Activated T-cell treated with anti-CD3 and anti-CD28 coated beads, Interleukin-2, amount 50 U/mL, for 72 hours (primary cell): ENCODE measurements around the gene FNBP1. TPM values are rescaled to one million over a fixed set of nuclear protein-coding genes. Genes with fewer than 3 reads are reported as not detected.

Source experiments
- ATAC-seq, 2 donors: fragments of 150-1000 bp; cut with Tn5 transposase; replicated peaks in 1 of 2; 2 replicates each; pipeline ENCODE4 v1.10.0; 2021; ENCODE audit warnings: moderate library complexity in 2 of 2, mild to moderate bottlenecking in 1 of 2
- DNase-seq, 2 donors: peaks; one replicate each; pipeline ENCODE4 v3.0.0; 2021 to 2022; ENCODE audit warnings: mixed read lengths in 1 of 2
- H3K27ac Mint-ChIP-seq: one replicate; pipeline ENCODE4 v1.8.0; 2022; ENCODE audit warnings: mild to moderate bottlenecking, moderate library complexity, mixed read lengths
- H3K27me3 Mint-ChIP-seq: one replicate; pipeline ENCODE4 v1.8.0; 2022; ENCODE audit warnings: low read depth, mixed read lengths
- H3K36me3 Mint-ChIP-seq, 2 donors: one replicate each; pipeline ENCODE4 v1.8.0; 2022; ENCODE audit warnings: mixed read lengths in 2 of 2, mild to moderate bottlenecking in 1 of 2; ENCODE audit not compliant: insufficient read depth in 2 of 2
- H3K4me1 Mint-ChIP-seq: one replicate; pipeline ENCODE4 v1.8.0; 2022; ENCODE audit warnings: low read depth, mixed read lengths
- H3K4me3 Mint-ChIP-seq, 2 donors: one replicate each; pipeline ENCODE4 v1.8.0; 2022; ENCODE audit warnings: mild to moderate bottlenecking in 2 of 2, mixed read lengths in 2 of 2, moderate library complexity in 2 of 2
- H3K9me3 Mint-ChIP-seq, 2 donors: one replicate each; pipeline ENCODE4 v1.8.0; 2022; ENCODE audit warnings: mixed read lengths in 2 of 2
- total RNA-seq, 2 donors: library from RNA; stranded (reverse); gene quantifications; one replicate each; pipeline ENCODE4 v1.2.3, GENCODE V29; 2022

Gene FNBP1
- total RNA-seq, 2 donors from 2014 or later: 301 to 323 TPM

GRCh38 chr9:129857207-129857606, 185.8 kb downstream of the FNBP1 start:
- no peaks in the 10 kb centered on the region for H3K9me3 Mint-ChIP-seq
- ATAC-seq (no peak), DNase-seq (no peak)
- no peak overlapping the region for H3K4me3 Mint-ChIP-seq
- peaks cover 17 to 30% of the 10 kb centered on the region in 2 donors for H3K36me3 Mint-ChIP-seq
- H3K27ac Mint-ChIP-seq: peak overlapping the region; percentile 87
- H3K27me3 Mint-ChIP-seq: no peaks in the 10 kb centered on the region
- peaks cover 65% of the 10 kb centered on the region for H3K4me1 Mint-ChIP-seq

- Mint-ChIP-seq H3K27ac (peak overlapping the region; percentile 88), H3K9me3 (no peaks in the 10 kb centered on the region), H3K4me1 (peaks cover 47% of the 10 kb centered on the region), H3K4me3 (peak overlapping the region; percentile 39 to 79), H3K27me3 (no peaks in the 10 kb centered on the region), H3K36me3 (peaks cover 14 to 27% of the 10 kb centered on the region in 2 donors)
- DNase-seq (no peak), ATAC-seq (peak; percentile 45 to 50)
Measured at GRCh38 chr9:129854588-129855110, 188.3 kb downstream of the FNBP1 start.

GRCh38 chr9:129853614-129854013, 189.4 kb downstream of the FNBP1 start:
- ATAC-seq (no peak), DNase-seq (no peak)
- H3K27me3 Mint-ChIP-seq: no peaks in the 10 kb centered on the region
- peak overlapping the region; percentile 82 for H3K27ac Mint-ChIP-seq
- peak overlapping the region; percentile 50 to 79 for H3K4me3 Mint-ChIP-seq
- H3K36me3 Mint-ChIP-seq: peaks cover 14 to 26% of the 10 kb centered on the region in 2 donors
- H3K9me3 Mint-ChIP-seq: no peaks in the 10 kb centered on the region
- H3K4me1 Mint-ChIP-seq: peaks cover 45% of the 10 kb centered on the region

- ATAC-seq (no peak), DNase-seq (no peak)
- no peak overlapping the region for H3K27ac Mint-ChIP-seq
- peaks cover 14 to 25% of the 10 kb centered on the region in 2 donors for H3K36me3 Mint-ChIP-seq
- no peaks in the 10 kb centered on the region for H3K27me3 Mint-ChIP-seq
- H3K4me3 Mint-ChIP-seq: no peak overlapping the region
- H3K4me1 Mint-ChIP-seq: peaks cover 51% of the 10 kb centered on the region
- H3K9me3 Mint-ChIP-seq: no peaks in the 10 kb centered on the region
Measured at GRCh38 chr9:129852579-129852978, 190.4 kb downstream of the FNBP1 start.

GRCh38 chr9:129851821-129852220, 191.2 kb downstream of the FNBP1 start:
- no peak for ATAC-seq
- Mint-ChIP-seq H3K4me1 (peaks cover 48% of the 10 kb centered on the region), H3K4me3 (no peak overlapping the region), H3K27ac (peak overlapping the region; percentile 80), H3K36me3 (peaks cover 14 to 25% of the 10 kb centered on the region in 2 donors), H3K27me3 (no peaks in the 10 kb centered on the region), H3K9me3 (no peaks in the 10 kb centered on the region)
- no peak for DNase-seq

GRCh38 chr9:129850821-129851550, 192.0 kb downstream of the FNBP1 start:
- Mint-ChIP-seq H3K27me3 (no peaks in the 10 kb centered on the region), H3K4me3 (no peak overlapping the region), H3K9me3 (no peaks in the 10 kb centered on the region), H3K27ac (no peak overlapping the region), H3K4me1 (peaks cover 39% of the 10 kb centered on the region), H3K36me3 (peaks cover 14 to 25% of the 10 kb centered on the region in 2 donors)
- DNase-seq (no peak), ATAC-seq (no peak)

GRCh38 chr9:129849901-129850300, 193.1 kb downstream of the FNBP1 start:
- Mint-ChIP-seq H3K27me3 (no peaks in the 10 kb centered on the region), H3K4me1 (peaks cover 36% of the 10 kb centered on the region), H3K9me3 (no peaks in the 10 kb centered on the region), H3K36me3 (peaks cover 14 to 23% of the 10 kb centered on the region in 2 donors), H3K4me3 (no peak overlapping the region), H3K27ac (no peak overlapping the region)
- no peak for DNase-seq
- ATAC-seq: no peak

GRCh38 chr9:129848712-129849441, 194.1 kb downstream of the FNBP1 start:
- no peaks in the 10 kb centered on the region for H3K27me3 Mint-ChIP-seq
- peaks cover 26% of the 10 kb centered on the region for H3K4me1 Mint-ChIP-seq
- ATAC-seq (no peak), DNase-seq (no peak)
- peaks cover 8 to 15% of the 10 kb centered on the region in 2 donors for H3K36me3 Mint-ChIP-seq
- no peak overlapping the region for H3K4me3 Mint-ChIP-seq
- no peak overlapping the region for H3K27ac Mint-ChIP-seq
- no peaks in the 10 kb centered on the region for H3K9me3 Mint-ChIP-seq

- ATAC-seq (no peak), DNase-seq (no peak)
- peaks cover 27% of the 10 kb centered on the region for H3K4me1 Mint-ChIP-seq
- peak overlapping the region in 1 of 2 donors; percentile 41 for H3K4me3 Mint-ChIP-seq
- H3K9me3 Mint-ChIP-seq: no peaks in the 10 kb centered on the region
- H3K27me3 Mint-ChIP-seq: no peaks in the 10 kb centered on the region
- peaks cover 0 to 6% of the 10 kb centered on the region in 2 donors for H3K36me3 Mint-ChIP-seq
- H3K27ac Mint-ChIP-seq: peak overlapping the region; percentile 92
Measured at GRCh38 chr9:129845373-129845772, 197.6 kb downstream of the FNBP1 start.

GRCh38 chr9:129841071-129841470, 201.9 kb downstream of the FNBP1 start:
- peak overlapping the region; percentile 76 for H3K27ac Mint-ChIP-seq
- DNase-seq (no peak), ATAC-seq (no peak)
- H3K4me1 Mint-ChIP-seq: peaks cover 60% of the 10 kb centered on the region
- peaks cover 4 to 7% of the 10 kb centered on the region in 2 donors for H3K36me3 Mint-ChIP-seq
- H3K4me3 Mint-ChIP-seq: peak overlapping the region; percentile 24 to 34
- no peaks in the 10 kb centered on the region for H3K27me3 Mint-ChIP-seq
- no peaks in the 10 kb centered on the region for H3K9me3 Mint-ChIP-seq

GRCh38 chr9:129840034-129840433, 203.0 kb downstream of the FNBP1 start:
- H3K4me1 Mint-ChIP-seq: peaks cover 55% of the 10 kb centered on the region
- peak overlapping the region; percentile 50 for H3K27ac Mint-ChIP-seq
- ATAC-seq (no peak), DNase-seq (no peak)
- H3K36me3 Mint-ChIP-seq: peaks cover 5 to 7% of the 10 kb centered on the region in 2 donors
- no peaks in the 10 kb centered on the region for H3K9me3 Mint-ChIP-seq
- H3K4me3 Mint-ChIP-seq: peak overlapping the region; percentile 82 to 85
- no peaks in the 10 kb centered on the region for H3K27me3 Mint-ChIP-seq

GRCh38 chr9:129839324-129840023, 203.5 kb downstream of the FNBP1 start:
- Mint-ChIP-seq H3K27ac (peak overlapping the region; percentile 83), H3K4me1 (peaks cover 56% of the 10 kb centered on the region), H3K9me3 (no peaks in the 10 kb centered on the region), H3K27me3 (no peaks in the 10 kb centered on the region), H3K36me3 (peaks cover 7 to 8% of the 10 kb centered on the region in 2 donors), H3K4me3 (peak overlapping the region; percentile 82 to 85)
- DNase-seq (no peak), ATAC-seq (no peak)
